ENCODE data around the gene C12orf76. TPM values are rescaled to one million over a fixed set of nuclear protein-coding genes. Genes with fewer than 3 reads are reported as not detected.
"Not testable (repeated sequence)": the region's sequence is repeated elsewhere in the genome, so short reads cannot be mapped to it uniquely, and the experiment has no call there.

Gene C12orf76
- total RNA-seq, 1 donor from 2014 or later = 19.7 TPM

DNA sequence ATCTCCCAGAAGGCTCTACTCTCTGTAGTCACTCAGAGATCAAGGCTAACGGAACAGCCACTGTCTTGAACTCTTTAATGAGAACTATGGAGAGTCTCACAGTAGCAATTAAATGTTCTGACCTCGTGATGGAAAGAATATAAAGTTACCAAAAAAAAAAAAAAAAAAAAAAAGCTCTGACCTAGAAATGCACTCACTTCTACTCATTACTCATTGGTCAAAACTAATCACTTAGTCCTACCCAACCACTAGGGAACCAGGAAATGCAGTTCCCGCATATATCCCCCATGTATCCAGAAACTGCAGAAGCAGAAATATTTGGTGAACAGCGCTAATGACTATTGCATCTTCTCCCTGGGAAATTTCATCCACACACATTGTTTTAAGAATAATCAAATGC lies 29.5 kb upstream of the C12orf76 start:
- no peak for DNase-seq
- intact Hi-C loops (cut with DNase I) = no loop called here
- no peak for ATAC-seq
- Histone ChIP-seq H3K36me3 (no peaks in the 10 kb centered on the region), H3K4me1 (peaks cover 24% of the 10 kb centered on the region), H3K27ac (no peak overlapping the region), H3K4me3 (no peak overlapping the region), H3K9me3 (no peaks in the 10 kb centered on the region), H3K27me3 (ENCODE audit: low read depth) (no peaks in the 10 kb centered on the region)
- TF ChIP-seq CTCF (IDR thresholded peaks at IDR 0.05) = no peak

GRCh38 chr12:110075880-110076279 lies 27.6 kb upstream of the C12orf76 start:
- Histone ChIP-seq H3K4me3 (no peak overlapping the region), H3K4me1 (peaks cover 26% of the 10 kb centered on the region), H3K27me3 (ENCODE audit: low read depth) (no peaks in the 10 kb centered on the region), H3K9me3 (no peaks in the 10 kb centered on the region), H3K36me3 (no peaks in the 10 kb centered on the region), H3K27ac (no peak overlapping the region)
- no peak for DNase-seq
- no peak for ATAC-seq
- TF ChIP-seq CTCF (IDR thresholded peaks at IDR 0.05) = no peak
- intact Hi-C loops (cut with DNase I) = no loop called here

- H3K4me1 ChIP-seq = peaks cover 15% of the 10 kb centered on the region
- TF ChIP-seq CTCF (IDR thresholded peaks at IDR 0.05) = no peak
- ATAC-seq = no peak
These were observed 25.8 kb upstream of the C12orf76 start for GRCh38 chr12:110074089-110074488.

GRCh38 chr12:110073049-110073831 lies 24.9 kb upstream of the C12orf76 start:
- ATAC-seq (peak; percentile 49 to 50), DNase-seq (peak; percentile 59)
- H3K36me3 ChIP-seq = no peaks in the 10 kb centered on the region
- no peaks in the 10 kb centered on the region for H3K9me3 ChIP-seq
- no peaks in the 10 kb centered on the region for H3K27me3 ChIP-seq (ENCODE audit: low read depth)
- intact Hi-C loops (cut with DNase I) = no loop called here
- peak overlapping the region; percentile 52 for H3K4me3 ChIP-seq
- TF ChIP-seq CTCF (IDR thresholded peaks at IDR 0.05) = no peak
- peaks cover 12% of the 10 kb centered on the region for H3K4me1 ChIP-seq
- H3K27ac ChIP-seq = peak overlapping the region; percentile 46

More at GRCh38 chr12:110074089-110074488, 25.8 kb upstream of the C12orf76 start:
- intact Hi-C loops (cut with DNase I) = no loop called here
- no peak for DNase-seq
- Histone ChIP-seq H3K9me3 (no peaks in the 10 kb centered on the region), H3K27ac (no peak overlapping the region), H3K4me3 (no peak overlapping the region), H3K27me3 (ENCODE audit: low read depth) (no peaks in the 10 kb centered on the region), H3K36me3 (no peaks in the 10 kb centered on the region)

DNA sequence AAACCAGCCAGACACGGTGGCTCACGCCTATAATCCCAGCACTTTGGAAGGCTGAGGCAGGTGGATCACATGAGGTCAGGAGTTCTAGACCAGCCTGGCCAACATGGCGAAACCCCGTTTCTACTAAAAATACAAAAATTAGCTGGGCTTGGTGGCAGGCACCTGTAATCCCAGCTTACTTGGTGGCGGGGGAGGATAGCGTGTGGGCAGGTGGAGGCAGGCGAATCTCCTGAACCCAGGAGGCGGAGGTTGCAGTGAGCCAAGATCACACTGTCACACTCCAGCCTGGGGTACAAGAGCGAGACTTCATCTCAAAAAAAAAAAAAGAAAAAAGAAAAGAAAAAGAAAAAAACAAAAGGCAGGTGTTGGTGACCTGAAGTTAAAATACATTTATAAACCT lies 24.3 kb upstream of the C12orf76 start:
- intact Hi-C loops (cut with DNase I) = not testable (repeated sequence)
- H3K4me3 ChIP-seq = peak overlapping the region; percentile 52

DNA sequence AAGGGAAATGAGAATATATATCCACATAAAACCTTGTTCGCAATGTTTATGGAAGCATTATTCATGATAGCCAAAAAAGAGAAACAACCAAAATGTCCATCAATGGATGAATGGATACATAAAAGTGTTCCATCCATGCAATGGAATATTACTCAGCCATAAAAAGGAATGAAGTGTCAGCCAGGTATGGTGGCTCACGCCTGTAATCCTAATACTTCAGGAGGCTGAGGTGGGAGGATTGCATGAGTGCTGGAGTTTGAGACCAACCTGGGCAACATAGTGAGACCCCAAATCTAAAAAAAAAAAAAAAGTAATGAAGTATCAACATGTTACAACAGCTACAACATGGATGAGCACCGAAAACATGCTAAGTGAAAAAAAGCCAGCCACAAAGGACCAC lies 23.6 kb upstream of the C12orf76 start:
- Histone ChIP-seq H3K27ac (no peak overlapping the region), H3K36me3 (no peaks in the 10 kb centered on the region), H3K9me3 (no peaks in the 10 kb centered on the region), H3K4me1 (peaks cover 12% of the 10 kb centered on the region), H3K27me3 (ENCODE audit: low read depth) (no peaks in the 10 kb centered on the region), H3K4me3 (no peak overlapping the region)
- DNase-seq (no peak), ATAC-seq (no peak)
- TF ChIP-seq CTCF (IDR thresholded peaks at IDR 0.05) = no peak
- intact Hi-C loops (cut with DNase I) = no loop called here

More for the DNA sequence above, 24.3 kb upstream of the C12orf76 start:
- Histone ChIP-seq H3K4me1 (peaks cover 12% of the 10 kb centered on the region), H3K27ac (peak overlapping the region; percentile 46)
- ATAC-seq; H3K36me3 ChIP-seq; H3K9me3 ChIP-seq; DNase-seq; H3K27me3 ChIP-seq (ENCODE audit: low read depth): not testable (repeated sequence)
